Skin epidermis (tissue), 12 donors: ENCODE results near the gene TOLLIP.
A peak's percentile ranks its signal among the peaks of the same experiment; 100 is the strongest.
"Not testable (repeated sequence)": the region's sequence is repeated elsewhere in the genome, so short reads cannot be mapped to it uniquely, and the experiment has no call there.

Source experiments
- H3K27ac ChIP-seq, 21 experiments: fragments of 200-600 bp; sonication (generic) in 11 of 21; one replicate each; pipeline ENCODE4 v1.5.0; 2020; ENCODE audit warnings: mild to moderate bottlenecking in 3 of 21, inconsistent platforms in 2 of 21, moderate library complexity in 2 of 21
- H3K4me3 ChIP-seq, 7 experiments: fragments of 200-600 bp; sonication (generic) in 2 of 7; one replicate each; pipeline ENCODE4 v1.5.0; 2020; ENCODE audit warnings: inconsistent platforms in 2 of 7, mild to moderate bottlenecking in 2 of 7, moderate library complexity in 1 of 7

The TOLLIP gene

GRCh38 chr11:1345737-1346513 lies 36.5 kb upstream of the TOLLIP start:
- no peak overlapping the region for H3K27ac ChIP-seq

DNA sequence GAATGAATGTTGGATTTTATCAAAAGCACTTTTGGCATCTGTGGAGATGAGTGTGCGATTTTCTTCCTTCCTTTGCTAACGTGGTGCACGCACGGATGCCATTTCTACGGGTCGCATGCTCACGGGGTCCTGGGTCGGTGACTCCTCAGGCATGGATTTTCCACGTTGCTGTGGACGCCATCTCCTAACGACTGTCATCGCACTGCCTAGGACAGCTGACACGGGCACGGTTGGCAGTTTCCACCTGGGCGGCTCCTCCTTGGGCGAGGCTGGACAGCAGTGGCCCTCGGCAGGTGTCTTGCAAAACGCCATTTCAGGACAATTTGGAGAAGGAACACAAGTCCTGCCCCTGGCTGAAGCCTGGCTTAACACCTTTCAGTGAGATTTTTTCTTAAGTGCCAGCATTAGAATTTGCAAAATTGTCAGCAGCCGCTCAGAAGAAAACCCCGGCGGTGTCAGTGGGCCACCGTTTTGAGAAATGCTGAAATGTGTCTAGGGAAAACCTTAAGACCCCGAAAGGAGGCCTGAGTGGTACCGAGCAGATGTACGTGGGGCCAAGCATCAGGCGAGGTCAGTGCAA lies 34.7 kb upstream of the TOLLIP start:
- Histone ChIP-seq H3K27ac (no peak overlapping the region), H3K4me3 (no peak overlapping the region)

More at GRCh38 chr11:1345737-1346513, 36.5 kb upstream of the TOLLIP start:
- H3K4me3 ChIP-seq = no peak overlapping the region

DNA sequence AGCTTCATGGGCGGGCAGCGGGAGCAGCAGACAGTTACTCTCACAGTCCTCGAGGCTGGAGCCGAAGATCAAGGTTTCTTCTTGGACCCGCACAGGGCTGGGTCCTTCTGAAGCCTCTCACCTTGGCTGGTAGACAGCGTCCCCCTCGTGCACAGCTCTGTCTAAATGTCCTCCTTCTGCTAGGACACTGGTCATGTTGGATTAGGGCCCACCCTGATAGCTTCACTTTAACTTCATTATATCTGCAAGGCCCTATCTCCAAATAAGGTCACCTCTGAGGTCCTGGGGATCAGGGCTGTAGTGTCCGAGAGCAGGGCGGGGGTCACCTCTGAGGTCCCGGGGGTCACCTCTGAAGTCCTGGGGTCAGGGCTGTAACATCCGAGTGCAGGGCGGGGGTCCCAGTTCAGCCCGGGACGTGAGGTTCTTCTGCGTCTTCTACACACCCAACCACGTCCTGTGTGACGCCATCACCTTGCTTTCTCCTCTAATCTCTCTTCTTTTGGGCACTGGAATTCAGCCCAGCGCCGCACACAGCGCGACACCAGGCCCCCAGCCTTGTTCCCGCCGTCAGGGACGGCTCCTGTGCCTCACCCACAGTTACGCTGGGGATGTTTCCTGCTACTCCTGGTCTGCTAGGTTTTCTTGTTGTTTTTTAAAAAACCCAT lies 34.1 kb upstream of the TOLLIP start:
- Histone ChIP-seq H3K4me3 (no peak overlapping the region), H3K27ac (no peak overlapping the region)

GRCh38 chr11:1342946-1343345 lies 33.5 kb upstream of the TOLLIP start:
- H3K4me3 ChIP-seq = no peak overlapping the region
- H3K27ac ChIP-seq = no peak overlapping the region

GRCh38 chr11:1341928-1342524 lies 32.6 kb upstream of the TOLLIP start:
- Histone ChIP-seq H3K4me3 (no peak overlapping the region), H3K27ac (no peak overlapping the region)

- not testable (repeated sequence) for H3K4me3 ChIP-seq, H3K27ac ChIP-seq
These were observed 31.8 kb upstream of the TOLLIP start for GRCh38 chr11:1341226-1341625.

- Histone ChIP-seq H3K27ac (no peak overlapping the region), H3K4me3 (no peak overlapping the region)
These were observed 30.7 kb upstream of the TOLLIP start for GRCh38 chr11:1340111-1340510.

DNA sequence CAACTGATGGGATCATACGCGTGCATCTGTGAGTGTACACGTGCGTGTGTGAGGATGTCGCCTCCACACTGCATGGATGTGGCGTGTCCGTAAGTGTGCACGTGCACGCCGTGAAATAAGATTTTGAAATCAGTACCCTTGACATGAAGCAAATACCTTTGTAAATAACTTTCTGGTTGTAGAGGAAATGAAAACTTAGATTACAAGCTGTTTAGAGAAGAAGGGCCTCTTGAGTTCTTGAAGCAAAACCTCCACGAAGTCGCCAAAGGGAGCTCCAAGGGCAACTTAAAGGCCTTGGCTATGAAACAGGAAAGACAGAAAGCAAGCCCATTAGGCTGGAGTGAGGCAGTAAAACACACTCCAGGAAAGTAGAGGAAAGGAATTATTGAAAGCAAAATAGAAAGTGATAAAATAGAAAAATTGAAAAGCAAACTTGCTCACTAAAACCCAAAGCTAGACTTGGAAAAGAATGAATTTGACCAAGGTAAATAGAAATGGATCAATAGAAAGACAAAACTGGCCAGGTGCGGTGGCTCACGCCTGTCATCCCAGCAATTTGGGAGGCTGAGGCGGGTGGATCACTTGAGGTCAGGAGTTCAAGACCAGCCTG lies 29.7 kb upstream of the TOLLIP start:
- no peak overlapping the region for H3K4me3 ChIP-seq
- H3K27ac ChIP-seq = no peak overlapping the region

DNA sequence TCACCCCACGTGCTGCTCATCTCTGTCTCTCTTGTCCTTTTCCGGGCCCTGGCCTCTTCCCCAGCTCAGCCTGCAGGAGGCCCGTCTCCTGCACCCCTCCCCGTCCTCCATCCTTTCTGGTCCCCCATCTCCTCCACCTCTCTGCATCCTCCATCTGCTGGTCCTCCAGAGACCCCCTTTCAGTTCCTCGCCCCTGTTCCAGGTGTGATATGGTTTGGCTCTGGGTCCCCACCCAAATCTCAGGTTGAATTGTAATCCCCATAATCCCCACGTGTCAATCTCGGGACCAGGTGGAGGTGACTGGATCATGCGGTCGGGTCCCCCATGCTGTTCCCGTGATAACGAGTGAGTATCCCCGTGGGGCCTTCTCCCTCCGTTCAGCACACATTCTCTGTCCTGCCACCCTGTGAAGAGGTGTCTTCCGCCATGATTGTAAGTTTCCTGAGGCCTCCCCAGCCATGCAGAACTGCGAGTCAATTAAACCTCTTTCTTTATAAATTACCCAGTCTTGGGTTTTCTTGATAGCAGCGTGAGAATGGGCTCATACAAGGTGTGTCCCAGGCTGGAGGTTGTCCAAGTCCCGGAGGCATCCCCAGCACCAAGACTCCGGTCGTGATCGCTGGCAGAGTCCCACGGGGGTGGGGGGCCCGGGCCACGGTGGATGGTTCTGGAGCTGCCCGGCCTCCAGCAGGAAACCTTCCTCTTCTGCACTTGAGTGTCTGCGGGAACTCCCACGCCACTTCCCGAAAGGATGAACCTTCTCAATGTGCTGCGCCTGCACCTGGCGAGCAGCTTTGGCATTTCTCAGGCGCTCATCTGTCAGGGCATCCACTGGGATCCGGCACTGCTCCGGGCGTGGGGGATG lies 29.0 kb upstream of the TOLLIP start:
- Histone ChIP-seq H3K4me3 (no peak overlapping the region), H3K27ac (no peak overlapping the region)

DNA sequence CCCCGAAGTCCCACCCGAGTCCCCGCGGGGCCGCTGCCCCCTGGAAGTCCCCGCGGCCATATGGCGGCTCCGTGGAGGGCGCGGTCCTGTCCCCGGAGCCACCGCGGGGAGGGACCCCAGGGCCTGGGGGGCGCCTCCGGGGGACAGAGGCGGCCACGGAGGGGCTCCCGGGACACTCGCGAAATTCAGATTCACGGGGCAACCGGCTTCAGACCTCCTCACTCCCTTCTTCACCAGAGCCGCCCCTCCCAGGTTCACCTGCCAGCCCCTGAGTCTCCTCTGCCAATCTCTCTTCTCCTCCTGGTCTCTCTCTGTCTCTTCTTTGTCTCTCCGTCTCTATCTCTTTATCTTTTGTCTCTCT lies 28.2 kb upstream of the TOLLIP start:
- Histone ChIP-seq H3K4me3 (no peak overlapping the region), H3K27ac (peak overlapping the region in 5 of 21 experiments; percentile 1 to 77 (median 39))

- Histone ChIP-seq H3K27ac (peak overlapping the region in 8 of 21 experiments; percentile 1 to 77 (median 41)), H3K4me3 (peak overlapping the region in 5 of 7 experiments; percentile 8 to 30 (median 16))
These were observed 27.6 kb upstream of the TOLLIP start for GRCh38 chr11:1336836-1337646.

DNA sequence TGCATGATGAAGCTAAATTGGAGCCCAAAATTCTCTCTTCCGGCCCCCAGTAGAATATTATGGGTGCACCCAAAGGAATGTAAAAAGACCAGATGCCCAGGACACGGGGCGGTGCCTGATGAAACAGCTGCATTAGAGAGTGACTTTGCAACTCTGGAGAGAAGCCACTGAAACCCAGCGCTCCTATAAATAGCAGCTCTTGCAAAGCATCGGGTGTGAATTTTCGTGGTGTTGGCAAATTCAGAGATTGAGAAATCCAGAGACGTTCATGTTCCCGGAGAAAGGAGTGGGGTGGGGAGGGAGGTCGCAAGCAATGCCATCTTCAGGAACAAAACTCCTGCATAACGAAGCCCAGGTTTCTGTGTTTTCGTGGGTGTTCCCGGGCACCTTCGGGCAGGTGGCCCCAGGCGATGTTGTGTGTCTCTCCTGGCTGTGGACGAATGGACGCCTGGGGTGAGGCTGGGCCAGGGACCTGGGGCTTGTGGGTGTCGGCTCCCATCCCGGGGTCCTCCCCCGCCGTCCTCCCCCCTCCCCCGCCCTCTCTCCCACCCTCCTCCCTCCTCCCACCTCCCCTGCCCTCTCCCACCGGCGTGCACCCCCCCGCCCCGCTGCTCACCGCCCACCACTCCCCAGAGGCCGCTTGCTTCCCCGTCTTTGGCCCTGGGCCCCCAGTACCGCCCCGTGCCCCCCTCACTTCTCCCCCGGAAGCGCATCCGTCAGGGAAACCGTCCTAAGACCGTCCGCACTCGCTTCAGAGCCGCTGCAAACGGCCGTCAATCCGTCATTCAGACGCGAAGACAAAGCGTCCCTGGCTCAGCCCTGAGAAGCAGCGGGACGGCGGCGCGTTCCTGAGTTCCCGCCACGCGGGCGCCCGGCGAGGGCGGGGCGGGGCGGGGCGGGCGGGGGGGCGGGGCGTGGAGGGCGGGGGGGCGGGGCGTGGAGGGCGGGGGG lies 26.7 kb upstream of the TOLLIP start:
- peak overlapping the region in 18 of 21 experiments; percentile 14 to 83 (median 67) for H3K27ac ChIP-seq
- peak overlapping the region; percentile 26 to 45 (median 36) for H3K4me3 ChIP-seq

- Histone ChIP-seq H3K4me3 (peak overlapping the region in 3 of 7 experiments; percentile 36 to 45 (median 37)), H3K27ac (peak overlapping the region in 2 of 21 experiments; percentile 15 to 80)
These were observed 25.9 kb upstream of the TOLLIP start for GRCh38 chr11:1335264-1335810.

GRCh38 chr11:1333860-1334259 lies 24.4 kb upstream of the TOLLIP start:
- Histone ChIP-seq H3K27ac (no peak overlapping the region), H3K4me3 (no peak overlapping the region)

GRCh38 chr11:1333091-1333772 lies 23.8 kb upstream of the TOLLIP start:
- no peak overlapping the region for H3K4me3 ChIP-seq
- no peak overlapping the region for H3K27ac ChIP-seq

DNA sequence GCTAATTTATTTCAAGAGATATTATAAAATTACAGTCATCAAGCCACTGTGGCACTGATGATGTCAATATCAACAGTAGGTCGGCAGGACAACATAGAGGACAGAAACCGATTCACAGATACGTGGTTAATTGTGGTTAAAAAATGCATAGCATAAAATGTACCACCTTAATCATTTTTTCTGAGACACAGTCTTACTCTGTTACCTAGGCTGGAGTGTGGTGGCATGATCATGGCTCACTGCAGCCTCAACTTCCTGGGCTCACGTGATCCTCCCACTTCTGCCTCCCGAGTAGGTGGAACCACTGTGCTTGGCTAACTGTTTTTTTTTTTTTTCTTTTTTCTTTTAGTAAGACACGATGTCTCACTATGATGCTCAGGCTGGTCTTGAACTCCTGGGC lies 21.0 kb upstream of the TOLLIP start:
- Histone ChIP-seq H3K27ac (no peak overlapping the region), H3K4me3 (no peak overlapping the region)
